SK-N-SH (cell line): ENCODE results near the gene FAM240B. TPM values are rescaled to one million over a fixed set of nuclear protein-coding genes. Genes with fewer than 3 reads are reported as not detected.

Experiments used
- CTCF ChIA-PET: fragments of 300-600, 350-600 bp; formaldehyde crosslinking; extraction: SDS; loops from one replicate; lab custom pipeline; 2021; lab: Yijun Ruan, JAX
- POLR2A ChIA-PET: fragments of 350-600 bp; sonication (Branson Sonifier 250); formaldehyde crosslinking; extraction: SDS; loops from one replicate; lab custom pipeline; 2020; ENCODE audit warnings: antibody characterized with exemption, inconsistent platforms; lab: Yijun Ruan, JAX
- DNase-seq: peaks from one replicate; pipeline ENCODE4 v3.0.0; 2012
- H2AFZ ChIP-seq: fragments of 200-600 bp; sonication (generic); 2 replicates; pipeline ENCODE4 v1.8.1; 2016; ENCODE audit warnings: antibody characterized with exemption, mild to moderate bottlenecking, low read depth
- H3F3A ChIP-seq: fragments of 200-600 bp; sonication (generic); replicated peaks from 2 replicates; pipeline ENCODE3; 2016; ENCODE audit warnings: antibody characterized with exemption, mild to moderate bottlenecking; ENCODE audit not compliant: insufficient read depth
- H3K27ac ChIP-seq, 2 experiments: fragments of 200-500 bp in 1 of 2; fragments of 200-600 bp in 1 of 2; sonication (Bioruptor generic) in 1 of 2; sonication (generic), shearing (Covaris generic) in 1 of 2; 2 replicates each; pipeline versions ENCODE4 v1.5.1 to v1.6.1; 2014 to 2016; ENCODE audit warnings: low read depth in 2 of 2, inconsistent platforms in 1 of 2, low read length in 1 of 2, mild to moderate bottlenecking in 1 of 2, mixed read lengths in 1 of 2
- H3K27me3 ChIP-seq: fragments of 200-600 bp; sonication (generic), shearing (Covaris generic); 2 replicates; pipeline ENCODE4 v1.6.1; 2016; ENCODE audit warnings: mixed run types; ENCODE audit not compliant: insufficient read depth
- H3K36me3 ChIP-seq, 2 experiments: fragments of 200-500 bp in 1 of 2; fragments of 200-600 bp in 1 of 2; sonication (Bioruptor generic) in 1 of 2; sonication (generic) in 1 of 2; replicated peaks in 1 of 2; 2 replicates each; pipeline versions ENCODE3 to v1.5.1; 2014 to 2016; ENCODE audit warnings: low read length in 1 of 2, mild to moderate bottlenecking in 1 of 2; ENCODE audit not compliant: insufficient read depth in 2 of 2, control insufficient read depth in 1 of 2
- H3K4me1 ChIP-seq, 2 experiments: fragments of 200-500 bp in 1 of 2; fragments of 200-600 bp in 1 of 2; sonication (Bioruptor generic) in 1 of 2; sonication (generic), shearing (Covaris generic) in 1 of 2; 2 replicates each; pipeline versions ENCODE4 v1.5.1 to v1.6.1; 2014 to 2016; ENCODE audit warnings: low read depth in 1 of 2, low read length in 1 of 2, mixed run types in 1 of 2; ENCODE audit not compliant: insufficient read depth in 2 of 2, control insufficient read depth in 1 of 2
- H3K4me2 ChIP-seq: fragments of 200-600 bp; sonication (generic), shearing (Covaris generic); 2 replicates; pipeline ENCODE4 v1.6.1; 2017; ENCODE audit warnings: mixed run types
- H3K4me3 ChIP-seq, 2 experiments: fragments of 200-500 bp in 1 of 2; fragments of 200-600 bp in 1 of 2; sonication (Bioruptor generic) in 1 of 2; sonication (generic), shearing (Covaris generic) in 1 of 2; 2 replicates each; pipeline versions ENCODE4 v1.5.1 to v1.8.1; 2014 to 2016; ENCODE audit warnings: low read depth in 2 of 2, inconsistent platforms in 1 of 2, low read length in 1 of 2, mild to moderate bottlenecking in 1 of 2, mixed read lengths in 1 of 2, moderate library complexity in 1 of 2
- H3K79me2 ChIP-seq: fragments of 200-600 bp; sonication (generic); 2 replicates; pipeline ENCODE4 v1.8.1; 2017; ENCODE audit warnings: mild to moderate bottlenecking; ENCODE audit not compliant: insufficient read depth
- H3K9ac ChIP-seq: fragments of 200-600 bp; sonication (generic); 2 replicates; pipeline ENCODE4 v1.6.1; 2017; ENCODE audit warnings: mixed run types
- H3K9me2 ChIP-seq: fragments of 200-600 bp; sonication (generic); 2 replicates; pipeline ENCODE4 v1.6.1; 2017; ENCODE audit warnings: mixed run types
- H3K9me3 ChIP-seq: fragments of 200-600 bp; sonication (generic); 2 replicates; pipeline ENCODE4 v1.6.1; 2017; ENCODE audit warnings: mixed run types, mild to moderate bottlenecking, moderate library complexity
- H4K20me1 ChIP-seq: fragments of 200-600 bp; sonication (generic); 2 replicates; pipeline ENCODE4 v1.6.1; 2017; ENCODE audit warnings: mild to moderate bottlenecking, mixed run types; ENCODE audit not compliant: insufficient read depth
- ELF1 ChIP-seq: IDR thresholded peaks from 2 replicates; pipeline ENCODE4 v1.4.0; 2012
- FOSL2 ChIP-seq: IDR thresholded peaks from 2 replicates; pipeline ENCODE4 v1.4.0; 2012; ENCODE audit warnings: low read depth, mild to moderate bottlenecking, moderate library complexity, borderline replicate concordance
- GATA2 ChIP-seq: sonication (generic); formaldehyde crosslinking; IDR thresholded peaks from 2 replicates; pipeline ENCODE4 v1.5.0; 2020; ENCODE audit warnings: mild to moderate bottlenecking, missing genetic modification reagents
- JUND ChIP-seq: IDR thresholded peaks from 2 replicates; pipeline ENCODE4 v1.4.0; 2012
- MEF2A ChIP-seq: IDR thresholded peaks from 2 replicates; pipeline ENCODE4 v1.4.0; 2012; ENCODE audit warnings: low read depth, borderline replicate concordance
- NFIC ChIP-seq: IDR thresholded peaks from 2 replicates; pipeline ENCODE4 v1.4.0; 2012; ENCODE audit warnings: borderline replicate concordance
- RFX5 ChIP-seq: IDR thresholded peaks from 2 replicates; pipeline ENCODE4 v1.6.1; 2012; ENCODE audit warnings: mild to moderate bottlenecking, improper control_type of control experiment, low read length
- TAF1 ChIP-seq: IDR thresholded peaks from 2 replicates; pipeline ENCODE4 v1.6.1; 2012; ENCODE audit warnings: low read depth, mild to moderate bottlenecking, low read length, moderate library complexity, borderline replicate concordance
- TCF12 ChIP-seq: IDR thresholded peaks from 2 replicates; pipeline ENCODE4 v1.4.0; 2012
- YY1 ChIP-seq: IDR thresholded peaks from 2 replicates; pipeline ENCODE4 v1.4.0; 2012; ENCODE audit warnings: low read depth, mild to moderate bottlenecking
- WGBS: methylation state at CpG from one replicate; pipeline ENCODE4 v1.1.6; 2017; ENCODE audit warnings: low lambda C conversion rate; 5-methylcytosine and 5-hydroxymethylcytosine counted together
- polyA plus RNA-seq, 3 experiments: library from polyadenylated mRNA; depleted of rRNA; stranded (reverse); fragments of >200 nt; gene quantifications; 2 replicates each; pipeline ENCODE4 v1.2.3, GENCODE V29; 2012
- TF ChIP-seq, protein P1 (sequence below): fragments of 200-600 bp; sonication (generic); IDR thresholded peaks from 2 replicates; pipeline ENCODE4 v1.6.1; 2017; ENCODE audit warnings: antibody characterized with exemption, mild to moderate bottlenecking, moderate library complexity
- TF ChIP-seq, protein P2 (sequence below): fragments of 150-350 bp; IDR thresholded peaks from 2 replicates; pipeline ENCODE4 v1.6.1; 2017; ENCODE audit warnings: antibody characterized with exemption, low read length, low read depth, borderline replicate concordance

Gene FAM240B
- polyA plus RNA-seq, 1 of the 3 experiments (the other 2 are of a cell fraction) = not detected

DNA sequence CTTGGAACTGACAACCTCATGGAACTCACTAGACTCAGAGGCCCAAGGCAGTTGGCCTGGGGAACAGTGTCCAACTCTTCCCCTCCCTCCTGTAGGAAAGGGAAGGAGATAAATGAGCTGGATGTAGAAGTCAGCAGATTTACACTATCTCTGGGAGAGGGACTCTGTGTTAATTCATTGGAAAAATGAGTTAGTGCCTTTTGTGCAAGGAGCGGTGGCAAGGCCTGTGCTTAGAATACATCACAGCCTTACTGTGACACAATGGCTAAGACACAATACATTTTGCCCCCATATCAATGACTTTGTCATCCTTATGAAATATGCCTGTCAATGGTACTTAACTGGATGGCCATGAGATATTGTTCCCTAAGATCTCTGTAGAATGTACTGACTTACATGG lies 28.0 kb upstream of the FAM240B start:
- ChIA-PET CTCF (no interaction called here), POLR2A (no interaction called here)
- Histone ChIP-seq H3K36me3 (no peaks in the 10 kb centered on the region), H3K9me3 (no peaks in the 10 kb centered on the region), H3F3A (no peaks in the 10 kb centered on the region), H2AFZ (no peak overlapping the region), H3K9ac (no peak overlapping the region), H3K9me2 (no peaks in the 10 kb centered on the region), H3K4me1 (peaks cover 0 to 21% of the 10 kb centered on the region in 2 experiments; a peak in 2 of 4 replicates), H3K4me2 (no peak overlapping the region), H4K20me1 (no peaks in the 10 kb centered on the region), H3K4me3 (no peak overlapping the region), H3K27me3 (no peaks in the 10 kb centered on the region), H3K27ac (no peak overlapping the region), H3K79me2 (no peaks in the 10 kb centered on the region)
- DNase-seq = no peak
- 73% methylated on average over 1 of the region's 1 CpG for WGBS
- TF ChIP-seq, protein P1, sequence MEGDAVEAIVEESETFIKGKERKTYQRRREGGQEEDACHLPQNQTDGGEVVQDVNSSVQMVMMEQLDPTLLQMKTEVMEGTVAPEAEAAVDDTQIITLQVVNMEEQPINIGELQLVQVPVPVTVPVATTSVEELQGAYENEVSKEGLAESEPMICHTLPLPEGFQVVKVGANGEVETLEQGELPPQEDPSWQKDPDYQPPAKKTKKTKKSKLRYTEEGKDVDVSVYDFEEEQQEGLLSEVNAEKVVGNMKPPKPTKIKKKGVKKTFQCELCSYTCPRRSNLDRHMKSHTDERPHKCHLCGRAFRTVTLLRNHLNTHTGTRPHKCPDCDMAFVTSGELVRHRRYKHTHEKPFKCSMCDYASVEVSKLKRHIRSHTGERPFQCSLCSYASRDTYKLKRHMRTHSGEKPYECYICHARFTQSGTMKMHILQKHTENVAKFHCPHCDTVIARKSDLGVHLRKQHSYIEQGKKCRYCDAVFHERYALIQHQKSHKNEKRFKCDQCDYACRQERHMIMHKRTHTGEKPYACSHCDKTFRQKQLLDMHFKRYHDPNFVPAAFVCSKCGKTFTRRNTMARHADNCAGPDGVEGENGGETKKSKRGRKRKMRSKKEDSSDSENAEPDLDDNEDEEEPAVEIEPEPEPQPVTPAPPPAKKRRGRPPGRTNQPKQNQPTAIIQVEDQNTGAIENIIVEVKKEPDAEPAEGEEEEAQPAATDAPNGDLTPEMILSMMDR = no peak
- TF ChIP-seq NFIC = no peak
- no peak for TF ChIP-seq YY1
- TF ChIP-seq TCF12 = no peak
- no peak for TF ChIP-seq ELF1
- no peak for TF ChIP-seq JUND
- no peak for TF ChIP-seq FOSL2
- TF ChIP-seq, protein P2, sequence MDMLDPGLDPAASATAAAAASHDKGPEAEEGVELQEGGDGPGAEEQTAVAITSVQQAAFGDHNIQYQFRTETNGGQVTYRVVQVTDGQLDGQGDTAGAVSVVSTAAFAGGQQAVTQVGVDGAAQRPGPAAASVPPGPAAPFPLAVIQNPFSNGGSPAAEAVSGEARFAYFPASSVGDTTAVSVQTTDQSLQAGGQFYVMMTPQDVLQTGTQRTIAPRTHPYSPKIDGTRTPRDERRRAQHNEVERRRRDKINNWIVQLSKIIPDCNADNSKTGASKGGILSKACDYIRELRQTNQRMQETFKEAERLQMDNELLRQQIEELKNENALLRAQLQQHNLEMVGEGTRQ = no peak
- TF ChIP-seq TAF1 = no peak
- TF ChIP-seq RFX5 = no peak
- no peak for TF ChIP-seq GATA2 (CRISPR knock-in tag)

DNA sequence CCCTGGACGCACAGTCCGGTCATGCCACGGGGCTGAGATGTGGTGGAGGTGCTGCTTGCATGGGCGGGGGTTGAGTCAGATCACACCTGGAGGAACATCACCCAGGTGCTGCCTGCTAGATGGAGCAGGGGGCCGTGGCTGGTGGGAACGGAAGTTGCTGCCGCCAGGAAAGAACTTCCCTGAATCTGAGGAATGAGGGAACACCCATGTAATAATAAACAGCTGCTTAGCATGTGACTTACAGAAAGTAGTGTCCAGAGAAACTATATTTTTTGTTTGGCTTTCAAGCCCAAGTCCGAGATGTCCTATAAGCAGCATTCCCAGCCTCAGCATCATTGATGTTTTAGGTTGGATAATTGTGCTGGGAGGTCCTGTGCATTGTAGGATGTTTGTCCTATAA lies 27.1 kb upstream of the FAM240B start:
- H3K9me3 ChIP-seq = no peaks in the 10 kb centered on the region
- H3K9ac ChIP-seq = no peak overlapping the region
- ChIA-PET POLR2A (no interaction called here), CTCF (no interaction called here)
- no peaks in the 10 kb centered on the region for H3K36me3 ChIP-seq
- H3K4me1 ChIP-seq = peaks cover 0 to 21% of the 10 kb centered on the region in 2 experiments; a peak in 2 of 4 replicates
- no peaks in the 10 kb centered on the region for H4K20me1 ChIP-seq
- no peaks in the 10 kb centered on the region for H3K9me2 ChIP-seq
- peak overlapping the region in 1 of 2 experiments; percentile 43; a peak in 2 of 4 replicates for H3K27ac ChIP-seq
- H3K79me2 ChIP-seq = no peaks in the 10 kb centered on the region
- no peak overlapping the region for H3K4me3 ChIP-seq
- H2AFZ ChIP-seq = no peak overlapping the region
- WGBS = 53% methylated on average over 8 of the region's 8 CpGs
- TF ChIP-seq MEF2A = no peak
- no peak for DNase-seq
- no peaks in the 10 kb centered on the region for H3K27me3 ChIP-seq
- no peaks in the 10 kb centered on the region for H3F3A ChIP-seq
- no peak overlapping the region for H3K4me2 ChIP-seq
